ENCODE measurements around the gene WFIKKN2.

Gene WFIKKN2, protein sequence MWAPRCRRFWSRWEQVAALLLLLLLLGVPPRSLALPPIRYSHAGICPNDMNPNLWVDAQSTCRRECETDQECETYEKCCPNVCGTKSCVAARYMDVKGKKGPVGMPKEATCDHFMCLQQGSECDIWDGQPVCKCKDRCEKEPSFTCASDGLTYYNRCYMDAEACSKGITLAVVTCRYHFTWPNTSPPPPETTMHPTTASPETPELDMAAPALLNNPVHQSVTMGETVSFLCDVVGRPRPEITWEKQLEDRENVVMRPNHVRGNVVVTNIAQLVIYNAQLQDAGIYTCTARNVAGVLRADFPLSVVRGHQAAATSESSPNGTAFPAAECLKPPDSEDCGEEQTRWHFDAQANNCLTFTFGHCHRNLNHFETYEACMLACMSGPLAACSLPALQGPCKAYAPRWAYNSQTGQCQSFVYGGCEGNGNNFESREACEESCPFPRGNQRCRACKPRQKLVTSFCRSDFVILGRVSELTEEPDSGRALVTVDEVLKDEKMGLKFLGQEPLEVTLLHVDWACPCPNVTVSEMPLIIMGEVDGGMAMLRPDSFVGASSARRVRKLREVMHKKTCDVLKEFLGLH

DNA sequence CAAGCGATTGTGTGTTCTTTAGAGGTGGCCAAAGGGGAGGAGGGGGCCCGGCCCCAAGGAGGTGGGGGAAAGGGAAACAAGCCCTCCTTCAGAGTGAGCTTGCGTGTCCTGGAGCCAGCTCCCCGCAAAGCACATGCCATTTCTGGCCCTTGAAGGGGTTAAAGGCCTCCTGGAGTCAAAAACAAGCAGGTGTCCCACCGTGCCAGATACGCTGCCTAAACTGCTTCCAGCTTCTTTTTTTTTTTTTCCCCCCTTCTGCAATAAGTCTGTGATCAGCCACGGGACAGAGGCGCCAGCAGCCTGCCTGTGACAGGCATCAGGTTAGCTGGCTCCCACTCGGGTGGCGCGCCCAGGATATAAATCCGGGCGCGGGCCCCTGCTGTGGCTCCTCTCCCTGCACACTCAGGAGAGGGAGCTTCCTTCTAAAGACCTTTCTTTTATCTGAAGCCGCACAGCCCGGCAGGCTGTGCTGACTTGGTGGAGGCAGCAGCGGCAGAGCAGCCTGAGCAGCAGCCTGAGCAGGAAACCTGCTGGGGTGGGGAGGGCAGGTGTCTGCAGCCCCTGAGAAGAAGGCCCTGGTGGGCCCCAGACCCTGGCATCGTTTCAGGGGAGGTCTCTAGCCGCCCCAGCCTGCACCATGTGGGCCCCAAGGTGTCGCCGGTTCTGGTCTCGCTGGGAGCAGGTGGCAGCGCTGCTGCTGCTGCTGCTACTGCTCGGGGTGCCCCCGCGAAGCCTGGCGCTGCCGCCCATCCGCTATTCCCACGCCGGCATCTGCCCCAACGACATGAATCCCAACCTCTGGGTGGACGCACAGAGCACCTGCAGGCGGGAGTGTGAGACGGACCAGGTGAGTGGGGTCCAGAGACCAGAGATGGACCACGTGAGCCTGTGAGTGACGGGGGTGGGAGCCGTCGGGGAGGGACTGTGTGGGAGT is at the start of gene WFIKKN2:
Gene WFIKKN2 (plus strand): TSS at position 286 of the 934 bp plus-strand sequence. CDS start 352 bp downstream, at position 638.
- no peaks in the 10 kb centered on the region for H3K9me3 ChIP-seq (ENCODE audit: control insufficient read depth, low read length)
- no peaks in the 10 kb centered on the region for H3K36me3 ChIP-seq (ENCODE audit: control insufficient read depth, insufficient read depth, low read length)
- H3K79me2 ChIP-seq: no peaks in the 10 kb centered on the region
- peak within 1 kb of the TSS; percentile 35 for H3K4me2 ChIP-seq (ENCODE audit: low read length)
- H3K27me3 ChIP-seq (ENCODE audit: control insufficient read depth, insufficient read depth, low read length): no peaks in the 10 kb centered on the region
- TF ChIP-seq, protein P1, sequence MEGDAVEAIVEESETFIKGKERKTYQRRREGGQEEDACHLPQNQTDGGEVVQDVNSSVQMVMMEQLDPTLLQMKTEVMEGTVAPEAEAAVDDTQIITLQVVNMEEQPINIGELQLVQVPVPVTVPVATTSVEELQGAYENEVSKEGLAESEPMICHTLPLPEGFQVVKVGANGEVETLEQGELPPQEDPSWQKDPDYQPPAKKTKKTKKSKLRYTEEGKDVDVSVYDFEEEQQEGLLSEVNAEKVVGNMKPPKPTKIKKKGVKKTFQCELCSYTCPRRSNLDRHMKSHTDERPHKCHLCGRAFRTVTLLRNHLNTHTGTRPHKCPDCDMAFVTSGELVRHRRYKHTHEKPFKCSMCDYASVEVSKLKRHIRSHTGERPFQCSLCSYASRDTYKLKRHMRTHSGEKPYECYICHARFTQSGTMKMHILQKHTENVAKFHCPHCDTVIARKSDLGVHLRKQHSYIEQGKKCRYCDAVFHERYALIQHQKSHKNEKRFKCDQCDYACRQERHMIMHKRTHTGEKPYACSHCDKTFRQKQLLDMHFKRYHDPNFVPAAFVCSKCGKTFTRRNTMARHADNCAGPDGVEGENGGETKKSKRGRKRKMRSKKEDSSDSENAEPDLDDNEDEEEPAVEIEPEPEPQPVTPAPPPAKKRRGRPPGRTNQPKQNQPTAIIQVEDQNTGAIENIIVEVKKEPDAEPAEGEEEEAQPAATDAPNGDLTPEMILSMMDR (IDR thresholded peaks at IDR 0.05): no peak
- no peak within 1 kb of the TSS for H3K9ac ChIP-seq
- H3K4me1 ChIP-seq: no peaks in the 10 kb centered on the region
- peak within 1 kb of the TSS; percentile 73 for H2AFZ ChIP-seq
- H3K27ac ChIP-seq: no peak within 1 kb of the TSS
- H3K4me3 ChIP-seq (ENCODE audit: low read depth, low read length): no peak within 1 kb of the TSS

DNA sequence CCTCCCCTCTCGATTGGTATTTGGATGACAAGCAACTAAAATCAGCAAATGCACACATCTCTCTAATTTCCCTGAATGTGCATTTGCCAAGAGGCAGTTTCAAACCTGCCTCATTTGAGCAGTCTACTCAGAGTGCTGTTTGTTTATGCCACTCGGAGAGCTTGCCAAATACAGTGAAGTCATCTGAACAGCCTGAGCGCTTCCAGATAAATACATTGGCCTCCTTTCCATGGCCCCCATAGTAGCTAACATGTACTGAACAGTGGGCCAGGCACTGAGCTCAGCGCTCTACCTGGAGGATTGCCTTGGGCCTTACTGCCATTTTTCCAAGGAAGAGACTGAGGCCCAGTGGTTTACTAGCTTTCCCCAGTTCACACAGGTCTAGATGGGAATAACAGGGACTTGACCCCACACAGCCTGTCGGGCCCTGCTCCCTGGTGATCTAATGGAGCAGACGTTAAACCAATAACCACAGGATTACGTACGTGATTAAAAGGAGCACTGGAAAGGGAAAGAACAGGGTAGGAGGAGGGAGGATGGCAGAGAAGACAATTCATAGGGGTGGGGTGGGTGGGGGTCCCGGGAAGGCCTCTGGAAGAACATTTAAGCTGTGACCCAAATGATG is 49.3 kb upstream of the WFIKKN2 start:
- H3K27me3 ChIP-seq (ENCODE audit: control insufficient read depth, insufficient read depth, low read length): no peaks in the 10 kb centered on the region
- no peaks in the 10 kb centered on the region for H3K4me1 ChIP-seq
- no peak overlapping the region for H3K27ac ChIP-seq
- H3K4me2 ChIP-seq (ENCODE audit: low read length): no peak overlapping the region
- peak overlapping the region; percentile 8 for H2AFZ ChIP-seq
- H3K9ac ChIP-seq: no peak overlapping the region
- H3K36me3 ChIP-seq (ENCODE audit: control insufficient read depth, insufficient read depth, low read length): no peaks in the 10 kb centered on the region
- no peaks in the 10 kb centered on the region for H3K9me3 ChIP-seq (ENCODE audit: control insufficient read depth, low read length)
- TF ChIP-seq, protein P1 (IDR thresholded peaks at IDR 0.05): no peak
- H3K79me2 ChIP-seq: no peaks in the 10 kb centered on the region
- no peak overlapping the region for H3K4me3 ChIP-seq (ENCODE audit: low read depth, low read length)

DNA sequence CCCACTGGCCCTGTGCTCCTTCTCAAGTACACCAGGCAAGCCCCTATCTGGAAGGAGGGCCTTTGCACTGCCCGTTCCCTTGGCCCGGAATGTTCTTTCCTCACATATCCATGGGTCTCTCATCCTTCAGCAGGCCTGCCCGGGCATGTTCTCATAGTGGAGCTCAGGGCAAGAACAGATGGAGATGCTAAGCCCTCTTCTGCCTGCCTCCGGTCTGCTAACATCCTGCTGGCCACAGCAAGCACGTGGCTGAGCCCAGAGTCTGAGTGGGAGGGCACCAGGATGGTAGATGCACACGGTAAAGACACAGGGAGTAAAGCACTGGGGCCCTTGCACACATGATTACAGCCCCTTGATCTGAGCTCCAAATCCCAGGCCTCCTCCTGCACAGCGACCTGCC is 48.3 kb upstream of the WFIKKN2 start:
- Histone ChIP-seq H3K36me3 (ENCODE audit: control insufficient read depth, insufficient read depth, low read length) (no peaks in the 10 kb centered on the region), H2AFZ (no peak overlapping the region), H3K27me3 (ENCODE audit: control insufficient read depth, insufficient read depth, low read length) (no peaks in the 10 kb centered on the region), H3K79me2 (no peaks in the 10 kb centered on the region), H3K9me3 (ENCODE audit: control insufficient read depth, low read length) (no peaks in the 10 kb centered on the region), H3K4me1 (no peaks in the 10 kb centered on the region), H3K9ac (no peak overlapping the region), H3K4me3 (ENCODE audit: low read depth, low read length) (no peak overlapping the region), H3K4me2 (ENCODE audit: low read length) (no peak overlapping the region), H3K27ac (no peak overlapping the region)
- TF ChIP-seq, protein P1 (IDR thresholded peaks at IDR 0.05): no peak

DNA sequence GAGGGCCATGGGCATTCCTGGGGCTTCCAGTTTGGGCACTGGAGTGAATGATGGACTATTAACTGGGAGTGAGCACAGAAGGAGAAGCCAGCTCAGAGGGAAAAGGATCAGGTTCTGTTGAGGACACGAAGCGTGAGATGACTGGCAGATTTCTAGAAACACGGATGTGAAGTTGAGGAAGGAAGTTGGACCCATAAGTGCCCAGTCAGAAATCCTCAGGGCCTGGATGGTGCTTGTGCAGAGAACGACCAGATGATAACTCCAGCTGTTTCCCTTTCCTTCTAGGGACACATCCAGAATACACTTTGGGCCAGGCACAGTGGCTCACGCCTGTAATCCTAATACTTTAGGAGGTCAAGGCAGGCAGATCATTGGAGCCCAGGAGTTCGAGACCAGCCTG is 44.8 kb upstream of the WFIKKN2 start:
- TF ChIP-seq, protein P1 (IDR thresholded peaks at IDR 0.05): no peak
- Histone ChIP-seq H3K79me2 (no peaks in the 10 kb centered on the region), H3K36me3 (ENCODE audit: control insufficient read depth, insufficient read depth, low read length) (no peaks in the 10 kb centered on the region), H2AFZ (no peak overlapping the region), H3K4me3 (ENCODE audit: low read depth, low read length) (no peak overlapping the region), H3K27ac (no peak overlapping the region), H3K4me1 (no peaks in the 10 kb centered on the region), H3K9ac (no peak overlapping the region), H3K9me3 (ENCODE audit: control insufficient read depth, low read length) (no peaks in the 10 kb centered on the region), H3K4me2 (ENCODE audit: low read length) (no peak overlapping the region), H3K27me3 (ENCODE audit: control insufficient read depth, insufficient read depth, low read length) (no peaks in the 10 kb centered on the region)
